GM12801 (cell line): ENCODE data around the gene GOSR2.

ENCODE experiments used
- TF ChIP-seq, protein P1 (sequence below): IDR thresholded peaks from one replicate; pipeline ENCODE4 v1.5.1; 2011; ENCODE audit warnings: control low read depth; ENCODE audit not compliant: insufficient read length; ENCODE audit errors: extremely low read depth

The GOSR2 gene

DNA sequence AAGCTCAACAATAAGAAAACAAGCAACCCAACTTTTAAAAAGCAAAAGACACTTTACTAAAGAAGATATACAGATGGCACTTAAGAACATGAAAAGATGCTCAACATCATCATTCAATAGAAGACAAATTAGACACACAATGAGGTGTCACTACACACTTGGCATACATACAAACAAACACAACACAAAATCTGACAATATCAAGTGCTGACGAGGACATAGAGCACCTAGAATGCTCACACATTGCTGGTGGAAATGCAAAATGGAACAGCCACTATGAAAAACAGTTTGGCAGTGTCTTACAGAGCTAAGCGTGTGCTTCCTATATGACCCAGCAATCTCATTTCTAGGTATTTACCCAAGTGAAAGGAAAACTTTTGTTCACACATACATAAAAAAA, 37.2 kb downstream of the GOSR2 start:
- TF ChIP-seq, protein P1, sequence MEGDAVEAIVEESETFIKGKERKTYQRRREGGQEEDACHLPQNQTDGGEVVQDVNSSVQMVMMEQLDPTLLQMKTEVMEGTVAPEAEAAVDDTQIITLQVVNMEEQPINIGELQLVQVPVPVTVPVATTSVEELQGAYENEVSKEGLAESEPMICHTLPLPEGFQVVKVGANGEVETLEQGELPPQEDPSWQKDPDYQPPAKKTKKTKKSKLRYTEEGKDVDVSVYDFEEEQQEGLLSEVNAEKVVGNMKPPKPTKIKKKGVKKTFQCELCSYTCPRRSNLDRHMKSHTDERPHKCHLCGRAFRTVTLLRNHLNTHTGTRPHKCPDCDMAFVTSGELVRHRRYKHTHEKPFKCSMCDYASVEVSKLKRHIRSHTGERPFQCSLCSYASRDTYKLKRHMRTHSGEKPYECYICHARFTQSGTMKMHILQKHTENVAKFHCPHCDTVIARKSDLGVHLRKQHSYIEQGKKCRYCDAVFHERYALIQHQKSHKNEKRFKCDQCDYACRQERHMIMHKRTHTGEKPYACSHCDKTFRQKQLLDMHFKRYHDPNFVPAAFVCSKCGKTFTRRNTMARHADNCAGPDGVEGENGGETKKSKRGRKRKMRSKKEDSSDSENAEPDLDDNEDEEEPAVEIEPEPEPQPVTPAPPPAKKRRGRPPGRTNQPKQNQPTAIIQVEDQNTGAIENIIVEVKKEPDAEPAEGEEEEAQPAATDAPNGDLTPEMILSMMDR: no peak

DNA sequence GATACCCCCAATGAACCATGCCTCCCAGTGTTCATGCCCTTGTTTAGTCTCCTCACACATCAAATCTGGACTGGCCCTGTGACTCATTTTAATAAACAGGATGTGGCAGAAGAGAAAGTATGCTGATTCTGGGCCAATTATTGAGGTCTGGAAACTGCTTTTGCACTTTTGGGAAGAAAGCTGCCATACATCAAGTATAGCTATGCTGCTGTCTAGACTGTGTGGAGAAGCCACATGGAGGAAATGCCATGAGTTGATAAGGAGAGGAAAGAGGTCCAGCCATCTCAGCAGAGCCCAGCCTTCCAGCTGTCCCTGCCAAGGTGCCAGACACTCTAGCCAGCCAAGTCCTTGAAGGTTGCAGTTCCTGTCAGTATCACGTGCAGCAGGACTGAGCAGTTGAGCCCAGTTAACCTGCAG, 39.4 kb downstream of the GOSR2 start:
- TF ChIP-seq, protein P1: no peak

DNA sequence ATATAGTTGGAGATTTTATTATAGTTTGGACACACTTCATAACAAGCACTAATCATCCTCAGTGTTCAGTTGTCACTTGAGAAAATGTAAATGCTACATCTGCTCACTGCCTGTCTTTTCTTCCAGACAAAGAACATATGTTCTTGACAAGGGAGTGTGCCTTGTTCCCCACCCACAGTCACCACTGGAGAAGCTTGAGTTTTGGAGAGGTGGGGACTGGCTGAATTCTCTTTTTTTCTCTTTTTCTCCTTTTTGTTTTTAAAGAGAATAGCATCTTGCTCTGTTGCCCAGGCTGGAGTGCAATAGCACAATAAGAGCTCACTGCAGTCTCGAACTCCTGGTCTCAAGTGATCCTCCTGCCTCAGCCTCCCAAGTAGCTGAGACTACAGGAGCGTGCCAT, 40.6 kb downstream of the GOSR2 start:
- TF ChIP-seq, protein P1: no peak

DNA sequence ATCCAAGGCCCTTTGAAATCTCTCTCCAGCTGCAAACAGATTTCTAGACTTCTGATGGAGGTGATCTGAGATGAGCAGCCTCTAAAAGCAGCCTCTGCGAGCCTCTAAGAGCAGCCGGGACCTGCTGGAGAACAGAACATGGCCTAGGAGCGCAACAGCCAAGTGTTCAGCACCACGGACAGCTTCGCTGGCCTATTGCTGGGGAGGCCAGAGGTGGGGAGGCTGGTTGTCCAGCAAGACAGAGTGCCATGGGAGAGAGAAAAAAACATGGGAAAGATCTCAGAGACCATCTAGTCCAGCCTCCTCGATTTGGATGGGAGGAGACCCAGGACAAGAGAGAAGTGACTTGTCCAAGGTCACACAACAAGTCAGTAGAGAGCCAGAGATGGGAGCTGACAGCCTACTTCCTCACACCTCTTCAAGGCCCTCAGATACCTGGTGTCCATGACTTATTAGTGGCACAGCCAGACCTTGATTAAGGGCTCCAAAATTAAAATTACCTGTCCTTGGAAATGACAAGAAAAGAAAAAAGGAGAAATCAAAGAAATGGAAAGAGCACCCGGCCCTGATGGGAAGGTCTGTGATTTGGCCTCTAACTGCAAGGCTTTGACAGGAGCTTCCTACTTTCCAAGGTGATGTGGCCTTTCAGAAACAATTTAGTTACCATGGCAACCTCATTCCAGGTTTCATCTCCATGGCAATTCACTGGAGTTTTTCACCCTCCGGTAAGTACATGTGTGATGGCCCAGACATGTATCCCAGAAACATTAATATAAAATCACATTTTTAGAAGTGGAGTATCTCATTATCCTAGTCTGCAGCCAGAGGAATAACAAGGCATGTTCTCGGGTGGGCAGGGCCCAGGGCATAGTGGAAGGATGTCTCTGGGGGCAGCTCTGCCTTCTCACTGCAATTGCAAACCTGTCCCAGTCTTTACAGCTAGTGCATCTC, 41.6 kb downstream of the GOSR2 start:
- TF ChIP-seq, protein P1: no peak

DNA sequence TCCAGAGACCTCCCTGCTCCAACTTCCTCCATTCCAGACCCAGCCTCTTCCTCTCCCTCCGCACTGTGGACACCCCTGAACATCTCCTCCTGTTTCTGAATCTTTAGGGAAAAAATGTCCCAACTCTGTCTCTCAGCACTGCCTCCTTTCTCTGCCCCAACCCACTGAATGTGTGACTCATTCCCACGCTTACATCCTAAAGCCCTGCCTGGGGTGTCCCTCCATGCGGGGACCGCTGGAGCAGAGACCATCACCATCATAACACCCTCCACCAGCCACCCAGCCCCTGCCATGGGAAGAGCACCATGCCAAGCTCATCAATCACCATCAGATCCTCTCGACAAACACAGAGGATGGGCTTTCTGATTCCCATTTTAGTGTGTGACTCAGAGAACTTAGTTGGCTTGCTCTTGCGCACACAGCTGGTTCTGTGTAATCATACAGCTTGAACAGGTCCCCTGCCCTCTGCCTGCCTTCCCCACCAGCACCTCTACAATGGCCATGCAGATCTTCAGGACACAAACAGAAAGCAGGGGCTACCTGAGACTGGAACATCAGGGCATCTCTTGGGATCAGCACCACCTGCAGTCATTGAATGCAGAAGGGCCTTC, 45.4 kb downstream of the GOSR2 start:
- TF ChIP-seq, protein P1: no peak

DNA sequence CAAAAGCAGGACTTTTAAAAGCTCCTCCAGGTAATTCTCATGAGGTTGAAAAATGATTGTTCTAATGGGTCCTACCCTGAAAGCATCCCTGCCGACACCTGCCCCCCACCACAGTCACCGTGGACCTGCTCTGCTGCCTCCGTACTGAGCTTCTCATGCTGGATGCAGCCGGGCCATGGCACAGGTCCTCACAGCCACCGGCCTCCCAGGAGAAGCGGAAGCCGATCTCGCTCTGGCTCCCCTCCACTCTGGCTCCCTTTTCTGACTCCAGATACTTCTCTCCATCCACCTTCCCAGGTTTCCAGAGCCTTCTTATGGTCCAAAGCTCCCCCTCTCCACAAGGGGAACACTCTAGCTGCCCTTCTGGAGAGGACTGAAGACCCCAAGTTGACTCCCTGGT, 45.9 kb downstream of the GOSR2 start:
- TF ChIP-seq, protein P1: no peak

DNA sequence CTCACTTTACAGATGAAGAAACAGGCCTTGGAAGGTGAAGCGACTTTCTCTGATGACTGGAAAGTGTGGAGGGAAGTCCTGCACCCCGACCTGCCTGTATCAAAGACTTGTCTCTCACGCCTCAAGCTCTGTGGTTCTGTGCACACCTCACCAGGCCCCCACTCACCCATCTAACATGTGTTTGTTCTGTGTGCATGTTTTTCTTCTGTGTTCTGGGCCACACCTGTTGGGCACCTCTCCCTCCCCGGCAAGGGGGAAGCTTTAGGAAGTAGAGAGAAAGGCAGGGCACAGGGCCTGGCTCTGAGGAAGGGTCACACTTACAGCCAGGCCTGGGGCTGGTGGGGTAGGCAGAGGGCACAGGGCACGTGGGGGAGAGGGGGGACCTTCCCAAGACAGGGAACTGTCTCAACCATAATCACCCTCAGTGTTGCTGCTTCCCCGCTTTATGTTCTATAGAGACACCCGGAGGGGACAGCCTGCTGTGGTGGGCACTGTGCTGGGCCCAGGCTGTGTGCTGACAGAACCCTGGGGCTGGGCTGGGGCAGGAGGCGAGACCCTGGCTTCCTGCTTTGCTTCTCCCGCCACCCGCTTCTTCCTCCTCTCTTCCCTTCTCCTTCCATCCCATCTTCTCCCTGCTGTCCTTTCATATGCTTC, 48.8 kb downstream of the GOSR2 start:
- TF ChIP-seq, protein P1: no peak
